Loucy (cell line): ENCODE measurements around the gene ENPP3.

ENCODE experiments used
- H2AFZ ChIP-seq: fragments of 200-600 bp; sonication (generic); 2 replicates; pipeline ENCODE4 v1.6.0; 2016; ENCODE audit warnings: antibody characterized with exemption, mild to moderate bottlenecking, low read length, moderate library complexity
- H3F3A ChIP-seq: fragments of 200-600 bp; 2 replicates; pipeline ENCODE4 v1.6.0; 2016; ENCODE audit warnings: antibody characterized with exemption, low read depth, mild to moderate bottlenecking
- H3K27me3 ChIP-seq: fragments of 200-600 bp; sonication (generic); 2 replicates; pipeline ENCODE4 v1.6.1; 2014; ENCODE audit warnings: low read length, mild to moderate bottlenecking; ENCODE audit not compliant: insufficient read depth, poor library complexity, severe bottlenecking
- H3K36me3 ChIP-seq: fragments of 200-600 bp; sonication (generic); 2 replicates; pipeline ENCODE4 v1.6.1; 2016; ENCODE audit warnings: low read length; ENCODE audit not compliant: insufficient read depth
- H3K4me1 ChIP-seq: fragments of 200-600 bp; sonication (generic); 2 replicates; pipeline ENCODE4 v1.5.1; 2014; ENCODE audit warnings: low read length, mild to moderate bottlenecking; ENCODE audit not compliant: insufficient read depth, poor library complexity, severe bottlenecking
- H3K4me2 ChIP-seq: fragments of 200-600 bp; sonication (generic); 2 replicates; pipeline ENCODE4 v1.6.0; 2014; ENCODE audit warnings: antibody characterized with exemption, low read length, low read depth, mild to moderate bottlenecking; ENCODE audit not compliant: poor library complexity, severe bottlenecking
- H3K4me3 ChIP-seq: fragments of 200-600 bp; sonication (generic); 2 replicates; pipeline ENCODE4 v1.5.1; 2014; ENCODE audit warnings: low read length, mild to moderate bottlenecking, mixed read lengths; ENCODE audit not compliant: poor library complexity, severe bottlenecking
- H3K79me2 ChIP-seq: fragments of 200-600 bp; sonication (generic); 2 replicates; pipeline ENCODE4 v1.6.1; 2014; ENCODE audit warnings: low read length; ENCODE audit not compliant: insufficient read depth
- H3K9ac ChIP-seq: fragments of 200-600 bp; sonication (generic); 2 replicates; pipeline ENCODE4 v1.6.0; 2014; ENCODE audit warnings: mild to moderate bottlenecking, low read depth, low read length, moderate library complexity; ENCODE audit not compliant: poor library complexity, severe bottlenecking
- H3K9me2 ChIP-seq: fragments of 200-600 bp; sonication (generic); replicated peaks from 2 replicates; pipeline ENCODE4 v1.6.1; 2016; ENCODE audit warnings: low read depth, low read length, mixed read lengths
- H3K9me3 ChIP-seq: fragments of 200-600 bp; sonication (generic); 2 replicates; pipeline ENCODE4 v1.6.1; 2014; ENCODE audit warnings: mild to moderate bottlenecking, antibody characterized with exemption, low read length, low read depth; ENCODE audit not compliant: insufficient read depth
- H4K20me1 ChIP-seq: fragments of 200-600 bp; sonication (generic); 2 replicates; pipeline ENCODE4 v1.6.0; 2014; ENCODE audit warnings: antibody characterized with exemption, low read length, mild to moderate bottlenecking; ENCODE audit not compliant: insufficient read depth, poor library complexity, severe bottlenecking
- EZH2phosphoT487 ChIP-seq: fragments of 200-600 bp; IDR thresholded peaks from 2 replicates; pipeline ENCODE4 v1.6.1; 2018; ENCODE audit warnings: antibody characterized with exemption, mild to moderate bottlenecking, moderate library complexity, borderline replicate concordance
- TF ChIP-seq, protein P1 (sequence below): fragments of 200-600 bp; sonication (generic); conservative IDR thresholded peaks from 2 replicates; pipeline ENCODE4 v1.5.1; 2014; ENCODE audit warnings: mild to moderate bottlenecking, antibody characterized with exemption, low read length

ENPP3 gene

GRCh38 chr6:131592935-131593334, 44.2 kb upstream of the ENPP3 start:
- Histone ChIP-seq H3F3A (no peaks in the 10 kb centered on the region), H3K4me1 (no peaks in the 10 kb centered on the region), H3K9me2 (no peaks in the 10 kb centered on the region), H3K4me3 (no peak overlapping the region), H3K36me3 (peaks cover 80% of the 10 kb centered on the region), H3K79me2 (no peaks in the 10 kb centered on the region), H3K4me2 (no peak overlapping the region), H2AFZ (no peak overlapping the region), H3K9ac (no peak overlapping the region), H4K20me1 (no peaks in the 10 kb centered on the region), H3K9me3 (no peaks in the 10 kb centered on the region), H3K27me3 (no peaks in the 10 kb centered on the region)
- TF ChIP-seq, protein P1, sequence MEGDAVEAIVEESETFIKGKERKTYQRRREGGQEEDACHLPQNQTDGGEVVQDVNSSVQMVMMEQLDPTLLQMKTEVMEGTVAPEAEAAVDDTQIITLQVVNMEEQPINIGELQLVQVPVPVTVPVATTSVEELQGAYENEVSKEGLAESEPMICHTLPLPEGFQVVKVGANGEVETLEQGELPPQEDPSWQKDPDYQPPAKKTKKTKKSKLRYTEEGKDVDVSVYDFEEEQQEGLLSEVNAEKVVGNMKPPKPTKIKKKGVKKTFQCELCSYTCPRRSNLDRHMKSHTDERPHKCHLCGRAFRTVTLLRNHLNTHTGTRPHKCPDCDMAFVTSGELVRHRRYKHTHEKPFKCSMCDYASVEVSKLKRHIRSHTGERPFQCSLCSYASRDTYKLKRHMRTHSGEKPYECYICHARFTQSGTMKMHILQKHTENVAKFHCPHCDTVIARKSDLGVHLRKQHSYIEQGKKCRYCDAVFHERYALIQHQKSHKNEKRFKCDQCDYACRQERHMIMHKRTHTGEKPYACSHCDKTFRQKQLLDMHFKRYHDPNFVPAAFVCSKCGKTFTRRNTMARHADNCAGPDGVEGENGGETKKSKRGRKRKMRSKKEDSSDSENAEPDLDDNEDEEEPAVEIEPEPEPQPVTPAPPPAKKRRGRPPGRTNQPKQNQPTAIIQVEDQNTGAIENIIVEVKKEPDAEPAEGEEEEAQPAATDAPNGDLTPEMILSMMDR, result no peak
- no peak for TF ChIP-seq EZH2phosphoT487

DNA sequence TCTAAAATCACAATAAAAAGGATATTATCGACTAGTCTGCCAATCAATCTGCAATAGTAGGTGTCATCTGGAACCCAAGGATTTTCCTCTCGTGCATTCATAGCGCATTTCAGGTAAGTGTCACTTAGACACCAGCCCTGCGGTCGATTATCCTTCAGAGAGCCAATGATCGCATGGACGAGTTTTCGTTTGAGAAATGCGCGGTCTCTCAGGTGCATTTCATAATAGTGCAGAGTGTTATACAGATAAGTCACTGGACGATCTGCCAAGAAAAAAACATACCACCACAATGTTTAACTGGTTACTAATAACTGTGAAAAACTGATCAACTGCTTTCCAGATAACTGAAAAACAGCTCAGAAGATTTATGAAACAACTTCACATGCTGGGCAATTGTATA, 43.0 kb upstream of the ENPP3 start:
- Histone ChIP-seq H4K20me1 (no peaks in the 10 kb centered on the region), H3K4me3 (no peak overlapping the region), H3F3A (no peaks in the 10 kb centered on the region), H3K36me3 (peaks cover 80% of the 10 kb centered on the region; the same call in 1 of the 2 replicates), H3K9me3 (no peaks in the 10 kb centered on the region), H3K27me3 (no peaks in the 10 kb centered on the region), H3K9ac (no peak overlapping the region), H2AFZ (no peak overlapping the region), H3K79me2 (no peaks in the 10 kb centered on the region), H3K4me1 (no peaks in the 10 kb centered on the region), H3K9me2 (no peaks in the 10 kb centered on the region), H3K4me2 (no peak overlapping the region)
- TF ChIP-seq EZH2phosphoT487, result no peak
- TF ChIP-seq, protein P1, result no peak

DNA sequence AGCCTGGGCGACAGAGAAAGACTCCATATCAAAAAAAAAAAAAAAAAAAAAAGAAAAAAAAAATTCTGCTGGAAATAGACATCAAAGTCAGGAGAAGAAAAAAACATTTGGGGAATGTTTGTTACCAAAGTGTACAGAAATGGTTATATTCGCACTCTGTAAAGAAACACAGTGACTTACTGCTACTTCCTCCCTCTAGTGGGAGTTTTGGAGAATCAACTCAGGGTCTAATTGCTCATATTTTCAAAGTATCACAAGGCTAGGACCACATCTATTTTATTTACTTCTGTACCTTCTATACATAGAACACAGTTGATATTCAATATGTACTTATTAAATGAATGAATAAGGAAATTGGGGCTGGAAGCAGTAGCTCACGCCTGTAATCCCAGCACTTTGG, 39.7 kb upstream of the ENPP3 start:
- no peak for TF ChIP-seq EZH2phosphoT487
- TF ChIP-seq, protein P1, result peak; percentile 55
- H3K9me3 ChIP-seq, result no peaks in the 10 kb centered on the region
- peaks cover 83% of the 10 kb centered on the region for H3K36me3 ChIP-seq

More for the DNA sequence above, 39.7 kb upstream of the ENPP3 start:
- no peaks in the 10 kb centered on the region for H3F3A ChIP-seq
- H3K27me3 ChIP-seq, result no peaks in the 10 kb centered on the region
- H3K79me2 ChIP-seq, result no peaks in the 10 kb centered on the region
- no peak overlapping the region for H3K4me2 ChIP-seq
- H3K4me1 ChIP-seq, result no peaks in the 10 kb centered on the region
- H3K9ac ChIP-seq, result no peak overlapping the region
- H3K4me3 ChIP-seq, result no peak overlapping the region
- H2AFZ ChIP-seq, result no peak overlapping the region
- H3K9me2 ChIP-seq, result no peaks in the 10 kb centered on the region
- no peaks in the 10 kb centered on the region for H4K20me1 ChIP-seq
